Upper lobe of left lung (tissue), 6 donors: ENCODE data around the gene CDKAL1. TPM values are rescaled to one million over a fixed set of nuclear protein-coding genes. Genes with fewer than 3 reads are reported as not detected.

ENCODE experiments used
- ATAC-seq, 2 donors: fragments of 200-7000 bp; cut with Tn5 transposase; one replicate each; pipeline ENCODE4 v1.9.1; 2022; ENCODE audit warnings: mild to moderate bottlenecking in 2 of 2, moderate library complexity in 2 of 2; ENCODE audit not compliant: low FRiP score in 2 of 2
- DNase-seq, 2 donors: peaks; one replicate each; pipeline ENCODE4 v3.0.0-alpha.2; 2019 to 2020
- H3K27ac ChIP-seq, 4 donors: fragments of 200-600 bp; sonication (generic); one replicate each; pipeline ENCODE4 v1.5.1; 2016 to 2019
- H3K27me3 ChIP-seq, 4 donors: fragments of 200-600 bp; sonication (generic); one replicate each; pipeline ENCODE4 v1.5.1; 2017 to 2019
- H3K36me3 ChIP-seq, 4 donors: fragments of 200-600 bp; sonication (generic); one replicate each; pipeline ENCODE4 v1.5.1; 2016 to 2019
- H3K4me1 ChIP-seq, 4 donors: fragments of 200-600 bp; sonication (generic); one replicate each; pipeline ENCODE4 v1.5.1; 2018 to 2019
- H3K4me3 ChIP-seq, 4 donors: fragments of 200-600 bp; sonication (generic); one replicate each; pipeline ENCODE4 v1.5.1; 2017 to 2019; ENCODE audit warnings: mild to moderate bottlenecking in 2 of 4, moderate library complexity in 1 of 4
- H3K9me3 ChIP-seq, 4 donors: fragments of 200-600 bp; sonication (generic); one replicate each; pipeline ENCODE4 v1.5.1; 2018 to 2019
- CTCF ChIP-seq, 6 experiments: fragments of 450-650 bp in 4 of 6; fragments of 200-600 bp in 2 of 6; sonication (generic) in 2 of 6; IDR thresholded peaks; one replicate each; pipeline ENCODE4 v1.5.1; 2016 to 2019; ENCODE audit warnings: antibody characterized with exemption in 6 of 6
- EP300 ChIP-seq, 4 donors: sonication (generic); formaldehyde crosslinking; IDR thresholded peaks; one replicate each; pipeline ENCODE4 v1.5.1; 2017; ENCODE audit warnings: antibody characterized with exemption in 4 of 4, control low read depth in 2 of 4
- POLR2A ChIP-seq, 4 donors: fragments of 450-650 bp; IDR thresholded peaks; one replicate each; pipeline ENCODE4 v1.5.1; 2016 to 2017; ENCODE audit warnings: antibody characterized with exemption in 4 of 4, mild to moderate bottlenecking in 2 of 4
- POLR2AphosphoS5 ChIP-seq, 2 donors: sonication (generic); formaldehyde crosslinking; IDR thresholded peaks; one replicate each; pipeline ENCODE4 v1.5.1; 2017; ENCODE audit warnings: antibody characterized with exemption in 2 of 2
- WGBS, 2 donors: methylation state at CpG; one replicate each; pipeline ENCODE4 v1.1.5; 2017 to 2018; 5-methylcytosine and 5-hydroxymethylcytosine counted together
- total RNA-seq, 6 donors: library from RNA; depleted of rRNA in 4 of 6; stranded (reverse); fragments of >200 nt in 4 of 6; gene quantifications; one replicate each; pipeline versions ENCODE4 v1.1.0 to v1.2.1, GENCODE V29; 2016 to 2021
- donor health status: DM: no; HTN: no; CAD: no; lungs with moderate emphysema.
- donor health status: DM: no; HTN: yes; CAD: no; lungs with severe emphysema.

Gene CDKAL1
- total RNA-seq, 6 donors from 2014 or later: 9.4 to 22.6 (median 13.8) TPM

GRCh38 chr6:20600831-20601230, 66.6 kb downstream of the CDKAL1 start:
- H3K4me1 ChIP-seq: no peaks in the 10 kb centered on the region
- TF ChIP-seq POLR2A (IDR thresholded peaks at IDR 0.05) (no peak), CTCF (IDR thresholded peaks at IDR 0.05) (no peak), EP300 (IDR thresholded peaks at IDR 0.05) (no peak), POLR2AphosphoS5 (IDR thresholded peaks at IDR 0.05) (no peak)
- H3K9me3 ChIP-seq: no peaks in the 10 kb centered on the region
- 94 to 95% methylated on average over 3 of the region's 3 CpGs for WGBS, 2 donors
- H3K36me3 ChIP-seq: peaks cover 2 to 14% (median 5%) of the 10 kb centered on the region in 4 donors
- DNase-seq (no peak), ATAC-seq (no peak)
- no peaks in the 10 kb centered on the region for H3K27me3 ChIP-seq
- no peak overlapping the region for H3K4me3 ChIP-seq
- H3K27ac ChIP-seq: no peak overlapping the region

- H3K27ac ChIP-seq: no peak overlapping the region
- H3K9me3 ChIP-seq: no peaks in the 10 kb centered on the region
- no peaks in the 10 kb centered on the region for H3K36me3 ChIP-seq
- H3K27me3 ChIP-seq: no peaks in the 10 kb centered on the region
- no peak overlapping the region for H3K4me3 ChIP-seq
- ATAC-seq (no peak), DNase-seq (no peak)
- TF ChIP-seq EP300 (IDR thresholded peaks at IDR 0.05) (no peak), POLR2A (IDR thresholded peaks at IDR 0.05) (no peak), POLR2AphosphoS5 (IDR thresholded peaks at IDR 0.05) (no peak), CTCF (IDR thresholded peaks at IDR 0.05) (no peak)
- no peaks in the 10 kb centered on the region for H3K4me1 ChIP-seq
These were observed 69.9 kb downstream of the CDKAL1 start for GRCh38 chr6:20604159-20604558.

- Histone ChIP-seq H3K4me1 (no peaks in the 10 kb centered on the region), H3K36me3 (no peaks in the 10 kb centered on the region), H3K4me3 (no peak overlapping the region), H3K27me3 (no peaks in the 10 kb centered on the region), H3K27ac (no peak overlapping the region), H3K9me3 (no peaks in the 10 kb centered on the region)
- 73 to 88% methylated on average over 1 of the region's 1 CpG for WGBS, 2 donors
- DNase-seq (no peak), ATAC-seq (no peak)
- no peak for TF ChIP-seq POLR2AphosphoS5 (IDR thresholded peaks at IDR 0.05)
- no peak for TF ChIP-seq CTCF (IDR thresholded peaks at IDR 0.05)
- TF ChIP-seq EP300 (IDR thresholded peaks at IDR 0.05): no peak
- TF ChIP-seq POLR2A (IDR thresholded peaks at IDR 0.05): no peak
These were observed 70.8 kb downstream of the CDKAL1 start for GRCh38 chr6:20605061-20605460.

GRCh38 chr6:20605581-20605980, 71.3 kb downstream of the CDKAL1 start:
- Histone ChIP-seq H3K27ac (no peak overlapping the region), H3K27me3 (no peaks in the 10 kb centered on the region), H3K4me1 (no peaks in the 10 kb centered on the region), H3K9me3 (no peaks in the 10 kb centered on the region), H3K4me3 (no peak overlapping the region), H3K36me3 (no peaks in the 10 kb centered on the region)
- no peak for DNase-seq
- no peak for ATAC-seq
- TF ChIP-seq POLR2AphosphoS5 (IDR thresholded peaks at IDR 0.05): no peak
- TF ChIP-seq EP300 (IDR thresholded peaks at IDR 0.05): no peak
- TF ChIP-seq CTCF (IDR thresholded peaks at IDR 0.05): no peak
- TF ChIP-seq POLR2A (IDR thresholded peaks at IDR 0.05): no peak
- WGBS, 2 donors: 90 to 95% methylated on average over 3 of the region's 3 CpGs

- 95 to 98% methylated on average over 1 of the region's 1 CpG for WGBS, 2 donors
These were observed 72.6 kb downstream of the CDKAL1 start for GRCh38 chr6:20606831-20607230.

More at GRCh38 chr6:20606831-20607230, 72.6 kb downstream of the CDKAL1 start:
- ATAC-seq: no peak
- no peaks in the 10 kb centered on the region for H3K27me3 ChIP-seq
- H3K4me1 ChIP-seq: no peaks in the 10 kb centered on the region
- H3K36me3 ChIP-seq: no peaks in the 10 kb centered on the region
- H3K9me3 ChIP-seq: no peaks in the 10 kb centered on the region
- DNase-seq: no peak
- TF ChIP-seq EP300 (IDR thresholded peaks at IDR 0.05) (no peak), POLR2A (IDR thresholded peaks at IDR 0.05) (no peak), POLR2AphosphoS5 (IDR thresholded peaks at IDR 0.05) (no peak), CTCF (IDR thresholded peaks at IDR 0.05) (no peak)
- H3K27ac ChIP-seq: no peak overlapping the region
- H3K4me3 ChIP-seq: no peak overlapping the region
